ENCODE data around the gene PTBP3. TPM values are rescaled to one million over a fixed set of nuclear protein-coding genes. Genes with fewer than 3 reads are reported as not detected.

The PTBP3 gene
- total RNA-seq, 4 donors from 2014 or later, result 9.9 to 54.7 (median 18.7) TPM

DNA sequence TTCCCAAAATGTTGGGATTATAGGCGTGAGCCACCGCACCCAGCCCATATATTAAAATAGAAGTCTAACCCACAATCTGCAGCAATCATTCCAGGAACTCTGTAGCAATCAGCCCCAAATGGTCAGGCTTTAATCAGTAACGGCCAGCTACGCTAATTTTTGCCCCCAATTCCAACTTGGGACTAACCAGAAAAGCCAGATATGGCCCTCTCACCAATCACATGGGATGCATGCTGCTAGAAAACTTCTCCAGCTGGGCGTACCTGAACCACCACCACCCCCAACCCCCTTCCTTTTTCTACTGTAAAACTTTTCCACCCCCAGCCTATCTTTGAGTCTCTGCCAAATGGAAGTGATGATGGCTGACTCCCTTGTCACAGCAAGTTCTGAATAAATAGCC, 162.5 kb downstream of the PTBP3 start:
- peaks cover 0 to 5% of the 10 kb centered on the region in 2 donors for H3K4me1 ChIP-seq
- ATAC-seq, result no peak
- in situ Hi-C loops (cut with MboI; ENCODE audit: low sequenced_read_pairs in 4 of 4) (no loop called here), intact Hi-C loops (cut with DNase I; ENCODE audit: low total_unique reads) (no loop called here)
- H3K27me3 ChIP-seq, result peaks cover 0 to 8% (median 5%) of the 10 kb centered on the region in 3 donors
- no peak for DNase-seq
- no peak for TF ChIP-seq POLR2A (IDR thresholded peaks at IDR 0.05)
- TF ChIP-seq, protein P1, sequence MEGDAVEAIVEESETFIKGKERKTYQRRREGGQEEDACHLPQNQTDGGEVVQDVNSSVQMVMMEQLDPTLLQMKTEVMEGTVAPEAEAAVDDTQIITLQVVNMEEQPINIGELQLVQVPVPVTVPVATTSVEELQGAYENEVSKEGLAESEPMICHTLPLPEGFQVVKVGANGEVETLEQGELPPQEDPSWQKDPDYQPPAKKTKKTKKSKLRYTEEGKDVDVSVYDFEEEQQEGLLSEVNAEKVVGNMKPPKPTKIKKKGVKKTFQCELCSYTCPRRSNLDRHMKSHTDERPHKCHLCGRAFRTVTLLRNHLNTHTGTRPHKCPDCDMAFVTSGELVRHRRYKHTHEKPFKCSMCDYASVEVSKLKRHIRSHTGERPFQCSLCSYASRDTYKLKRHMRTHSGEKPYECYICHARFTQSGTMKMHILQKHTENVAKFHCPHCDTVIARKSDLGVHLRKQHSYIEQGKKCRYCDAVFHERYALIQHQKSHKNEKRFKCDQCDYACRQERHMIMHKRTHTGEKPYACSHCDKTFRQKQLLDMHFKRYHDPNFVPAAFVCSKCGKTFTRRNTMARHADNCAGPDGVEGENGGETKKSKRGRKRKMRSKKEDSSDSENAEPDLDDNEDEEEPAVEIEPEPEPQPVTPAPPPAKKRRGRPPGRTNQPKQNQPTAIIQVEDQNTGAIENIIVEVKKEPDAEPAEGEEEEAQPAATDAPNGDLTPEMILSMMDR (IDR thresholded peaks at IDR 0.05 in 4 of 5, conservative IDR thresholded peaks at IDR 0.05 in 1 of 5), result no peak
- H3K36me3 ChIP-seq, result no peaks in the 10 kb centered on the region
- no peak overlapping the region for H3K4me3 ChIP-seq
- no peaks in the 10 kb centered on the region for H3K9me3 ChIP-seq
- no peak overlapping the region for H3K27ac ChIP-seq

DNA sequence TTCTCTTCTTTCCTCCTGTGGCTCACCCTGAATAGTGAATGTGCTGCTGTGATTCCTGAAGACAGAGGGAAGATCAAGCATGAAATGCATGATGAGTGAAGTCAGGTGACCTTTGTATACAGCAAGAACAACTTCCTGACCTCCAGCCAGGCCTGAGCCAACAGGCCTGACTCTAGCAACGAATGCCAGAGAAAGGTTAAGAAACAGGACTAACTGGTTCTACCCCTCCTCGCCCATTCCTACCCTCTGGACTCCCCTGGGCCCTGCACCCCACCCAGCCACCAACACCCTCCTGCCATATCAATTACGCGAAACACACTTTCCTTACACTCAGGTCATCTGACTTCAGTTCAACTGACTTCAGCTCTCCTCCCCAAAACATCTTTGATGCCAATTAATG, 163.2 kb downstream of the PTBP3 start:
- H3K4me1 ChIP-seq, result peaks cover 0 to 5% of the 10 kb centered on the region in 2 donors
- DNase-seq (no peak), ATAC-seq (no peak)
- peaks cover 0 to 5% (median 1%) of the 10 kb centered on the region in 3 donors for H3K27me3 ChIP-seq
- no peak overlapping the region for H3K4me3 ChIP-seq
- no peaks in the 10 kb centered on the region for H3K9me3 ChIP-seq
- H3K27ac ChIP-seq, result no peak overlapping the region
- in situ Hi-C loops (cut with MboI; ENCODE audit: low sequenced_read_pairs in 4 of 4), result no loop called here
- no peaks in the 10 kb centered on the region for H3K36me3 ChIP-seq
- TF ChIP-seq, protein P1 (IDR thresholded peaks at IDR 0.05 in 4 of 5, conservative IDR thresholded peaks at IDR 0.05 in 1 of 5), result no peak
- intact Hi-C loops (cut with DNase I; ENCODE audit: low total_unique reads), result no loop called here

DNA sequence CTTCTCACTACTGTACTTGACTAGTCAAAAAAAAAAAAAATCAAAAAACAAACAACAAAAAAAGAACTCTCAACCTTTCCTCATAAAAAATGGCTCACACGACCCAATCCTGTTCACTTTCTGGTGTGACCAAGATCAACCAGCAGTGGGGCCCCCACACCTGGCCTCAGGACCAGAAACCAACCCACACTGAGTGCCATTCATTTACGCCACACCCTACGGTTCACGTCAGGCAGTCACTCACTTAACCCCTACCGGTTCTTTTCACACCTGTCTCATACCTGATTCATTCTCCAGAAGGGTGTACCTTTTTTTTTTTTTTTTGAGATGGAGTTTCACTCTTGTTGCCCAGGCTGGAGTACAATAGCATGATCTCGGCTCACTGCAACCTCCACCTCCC, 164.1 kb downstream of the PTBP3 start:
- H3K4me1 ChIP-seq, result peaks cover 0 to 3% of the 10 kb centered on the region in 2 donors
- no peak for TF ChIP-seq POLR2A (IDR thresholded peaks at IDR 0.05)
- TF ChIP-seq, protein P1 (IDR thresholded peaks at IDR 0.05 in 4 of 5, conservative IDR thresholded peaks at IDR 0.05 in 1 of 5), result no peak
- H3K9me3 ChIP-seq, result no peaks in the 10 kb centered on the region
- H3K36me3 ChIP-seq, result no peaks in the 10 kb centered on the region
- peaks cover 0 to 3% (median 0%) of the 10 kb centered on the region in 3 donors for H3K27me3 ChIP-seq
- intact Hi-C loops (cut with DNase I; ENCODE audit: low total_unique reads) (loop anchor here (5.0 kb wide), 1 partner anchor 193 kb away; no protein-coding TSS in a partner anchor), in situ Hi-C loops (cut with MboI; ENCODE audit: low sequenced_read_pairs in 4 of 4) (no loop called here)
- H3K27ac ChIP-seq, result no peak overlapping the region
- H3K4me3 ChIP-seq, result no peak overlapping the region
- DNase-seq (no peak), ATAC-seq (no peak)

DNA sequence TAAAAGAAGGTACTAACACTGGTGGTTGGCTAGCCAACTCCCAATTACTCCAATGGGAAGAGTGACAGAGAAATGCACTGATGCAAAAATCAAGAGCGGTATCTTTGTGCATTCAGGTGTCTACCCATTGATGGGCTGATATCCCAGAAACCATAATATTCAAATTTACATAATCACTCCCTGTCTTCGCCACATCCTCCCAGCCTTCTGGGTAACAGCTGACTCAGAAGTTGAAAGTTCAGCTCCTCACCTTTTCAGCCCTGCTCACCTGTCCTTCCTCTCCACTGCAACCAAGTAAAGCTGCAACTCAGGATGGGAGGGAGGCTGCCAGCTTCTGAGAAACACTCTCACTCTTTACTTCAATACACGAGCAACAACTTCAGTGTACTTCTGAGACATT, 165.2 kb downstream of the PTBP3 start:
- TF ChIP-seq, protein P1 (IDR thresholded peaks at IDR 0.05 in 4 of 5, conservative IDR thresholded peaks at IDR 0.05 in 1 of 5), result no peak
- TF ChIP-seq POLR2A (IDR thresholded peaks at IDR 0.05), result no peak
- intact Hi-C loops (cut with DNase I; ENCODE audit: low total_unique reads) (loop anchor here (5.0 kb wide), 1 partner anchor 194 kb away; no protein-coding TSS in a partner anchor), in situ Hi-C loops (cut with MboI; ENCODE audit: low sequenced_read_pairs in 4 of 4) (no loop called here)
- no peaks in the 10 kb centered on the region for H3K36me3 ChIP-seq
- no peaks in the 10 kb centered on the region for H3K4me1 ChIP-seq
- no peaks in the 10 kb centered on the region for H3K27me3 ChIP-seq
- no peak overlapping the region for H3K27ac ChIP-seq
- no peak for ATAC-seq
- no peak for DNase-seq
- no peak overlapping the region for H3K4me3 ChIP-seq
- H3K9me3 ChIP-seq, result no peaks in the 10 kb centered on the region

Other genes with a start within 250 kb of the PTBP3 start
- 1 to 10 TPM in 3 of 4 donors, under 1 TPM in 1; 0.82 to 8.0 (median 2.2) TPM for gene SUSD1, start 158.3 kb downstream of the PTBP3 start, total RNA-seq
- 100 to 1,000 TPM in 1 of 4 donors, 10 to 100 TPM in 3; 68.9 to 106 (median 93.5) TPM for gene HSDL2, start 46.5 kb upstream of the PTBP3 start, total RNA-seq
- 1 to 10 TPM; 1.3 to 4.0 (median 2.6) TPM for gene KIAA1958, start 153.2 kb upstream of the PTBP3 start, total RNA-seq

Data from gastrocnemius medialis (tissue), 4 donors.